HG02852 (cell line): Measurements from ENCODE around the gene ATL2.

Experiments used
- ATAC-seq: cut with Tn5 transposase; IDR thresholded peaks from one replicate; pipeline ENCODE4 v1.9.1; 2021; ENCODE audit warnings: mild to moderate bottlenecking, moderate library complexity; ENCODE audit not compliant: unreplicated experiment

Gene ATL2

DNA sequence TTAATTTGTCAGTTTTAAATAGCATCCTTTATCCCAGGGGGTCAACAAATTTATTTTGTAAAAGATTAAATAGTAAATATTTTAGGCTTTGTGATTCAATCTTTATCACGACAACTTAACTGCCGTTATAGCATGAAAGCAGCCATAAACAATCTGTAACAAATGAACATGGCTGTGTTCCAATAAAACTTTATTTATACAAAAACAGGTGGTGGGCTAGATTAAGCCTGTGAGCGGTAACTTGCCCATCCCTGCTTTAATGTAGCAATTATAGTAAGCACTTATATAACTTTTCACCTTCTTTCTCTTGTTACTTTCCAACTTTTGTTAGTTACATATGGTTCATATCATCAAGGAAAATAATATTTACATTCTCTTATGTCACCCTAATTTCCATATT lies 121.9 kb downstream of the ATL2 start:
- no peak for ATAC-seq

GRCh38 chr2:38254796-38255195 lies 122.3 kb downstream of the ATL2 start:
- ATAC-seq: no peak

DNA sequence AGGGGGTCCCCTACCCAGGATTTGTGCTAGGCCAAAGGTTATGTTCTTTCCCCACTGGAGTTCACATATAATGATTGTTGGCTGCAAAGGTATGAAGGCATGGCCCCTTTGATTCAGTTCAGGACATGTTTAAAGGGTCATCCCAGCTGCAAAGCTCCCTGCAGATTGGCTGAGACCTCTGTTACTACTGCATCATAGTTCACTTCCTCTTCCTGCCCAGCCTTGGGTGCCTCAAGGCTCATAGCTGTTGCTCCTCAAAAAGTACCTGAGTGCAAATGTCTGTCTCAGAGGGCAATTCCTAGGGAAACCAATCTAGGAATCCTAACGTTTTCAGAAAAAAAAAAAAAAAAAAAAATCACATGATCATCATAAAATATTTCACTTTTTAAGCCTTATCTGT lies 125.1 kb downstream of the ATL2 start:
- ATAC-seq: no peak

GRCh38 chr2:38248707-38249106 lies 128.4 kb downstream of the ATL2 start:
- ATAC-seq: no peak

DNA sequence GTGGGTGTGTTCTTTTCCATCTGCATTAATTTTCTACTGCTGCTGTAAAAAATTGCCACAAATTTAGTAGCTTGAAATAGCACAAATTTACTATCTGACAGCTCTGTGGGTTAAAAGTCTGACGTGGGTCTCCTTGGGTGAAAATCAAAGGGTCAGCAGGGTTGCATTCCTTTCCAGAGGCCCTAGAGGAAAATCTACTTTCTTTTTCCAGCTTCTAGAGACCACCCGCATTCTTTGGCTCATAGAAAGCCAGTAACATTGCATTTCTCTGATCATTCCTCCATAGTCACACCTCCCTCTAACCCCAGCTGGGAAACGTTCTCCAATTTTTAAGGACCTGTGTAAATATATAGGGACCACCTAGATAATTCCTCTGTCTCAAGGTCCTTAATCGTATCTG lies 128.8 kb downstream of the ATL2 start:
- ATAC-seq: no peak

DNA sequence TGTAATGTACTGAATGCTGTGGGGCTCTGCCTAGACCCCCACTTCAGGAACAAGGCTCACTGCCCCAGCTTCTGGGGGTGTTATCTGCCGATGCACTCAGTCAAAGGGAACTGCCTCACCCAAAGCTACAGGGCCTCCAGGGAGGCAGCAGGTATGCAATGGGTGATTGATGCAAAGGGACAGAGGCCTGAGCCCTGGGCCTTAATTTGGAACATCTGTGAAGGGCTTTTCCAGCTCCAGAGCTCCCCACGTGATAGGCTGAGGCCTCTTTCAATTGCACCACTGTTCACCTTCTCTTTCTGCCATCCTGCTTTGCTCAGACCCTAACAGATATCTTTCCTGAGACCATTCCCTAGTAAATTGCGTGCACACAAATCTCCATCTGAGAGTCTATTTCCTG lies 131.0 kb downstream of the ATL2 start:
- no peak for ATAC-seq

GRCh38 chr2:38245114-38245641 lies 131.9 kb downstream of the ATL2 start:
- ATAC-seq: no peak

GRCh38 chr2:38244301-38244700 lies 132.8 kb downstream of the ATL2 start:
- ATAC-seq: no peak
